ENCODE results near the gene CAD.

DNA sequence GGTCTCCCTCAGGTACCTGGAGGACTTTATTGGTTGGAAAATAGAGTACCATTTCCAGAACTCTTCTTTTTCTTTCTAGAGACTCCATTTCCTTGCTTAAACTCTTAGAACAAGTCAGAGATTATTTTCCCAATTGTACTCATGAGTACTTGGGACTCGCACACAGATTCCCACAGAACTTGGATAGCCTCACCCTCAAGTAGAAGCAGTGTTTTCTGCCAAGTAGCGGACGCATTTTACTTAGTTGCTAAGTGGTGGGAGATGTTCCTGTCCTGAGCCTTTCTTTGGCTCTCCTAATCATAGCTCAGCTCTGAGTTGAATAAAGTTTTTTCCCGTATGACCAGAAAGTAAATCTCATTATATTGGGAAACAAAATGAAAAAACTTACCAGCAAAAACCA lies 28.5 kb downstream of the CAD start:
- TF ChIP-seq POLR2A (IDR thresholded peaks at IDR 0.05; ENCODE audit: low read length) (no peak), GATA1 (IDR thresholded peaks at IDR 0.05; ENCODE audit: low read depth, low read length) (no peak)

Data from erythroblast (primary cell).